GM12875 (cell line): ENCODE data around the gene UBE2L5.
A peak's percentile ranks its signal among the peaks of the same experiment; 100 is the strongest.
"Not testable (repeated sequence)": the region's sequence is repeated elsewhere in the genome, so short reads cannot be mapped to it uniquely, and the experiment has no call there.

Experiments
- H3K4me3 ChIP-seq: one replicate; pipeline ENCODE4 v1.5.1; 2011; ENCODE audit warnings: low read depth, low read length, control low read depth
- TF ChIP-seq, protein P1 (sequence below): IDR thresholded peaks from 2 replicates; pipeline ENCODE4 v1.5.1; 2011; ENCODE audit warnings: low read depth, mild to moderate bottlenecking, control low read depth, inconsistent platforms, low read length, moderate library complexity, borderline replicate concordance; ENCODE audit not compliant: insufficient read depth

Gene UBE2L5

DNA sequence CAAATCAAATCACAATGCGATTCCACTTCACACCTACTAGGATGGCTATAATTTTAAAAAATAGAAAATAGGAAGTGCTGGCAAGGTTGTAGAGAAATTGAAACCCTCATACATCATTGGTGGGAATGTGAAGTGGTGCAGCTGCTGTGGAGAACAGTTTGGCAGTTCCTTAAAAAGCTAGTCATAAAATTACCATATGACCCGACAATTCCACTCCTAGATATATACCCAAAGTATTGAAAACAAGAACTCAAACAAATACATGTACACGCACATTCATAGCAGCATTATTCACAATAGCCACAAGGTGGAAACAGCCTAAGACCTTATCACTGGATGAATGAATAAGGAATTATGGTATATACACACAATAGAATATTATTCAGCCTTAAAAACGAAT is 31.4 kb downstream of the UBE2L5 start:
- H3K4me3 ChIP-seq, result no peak overlapping the region
- TF ChIP-seq, protein P1, sequence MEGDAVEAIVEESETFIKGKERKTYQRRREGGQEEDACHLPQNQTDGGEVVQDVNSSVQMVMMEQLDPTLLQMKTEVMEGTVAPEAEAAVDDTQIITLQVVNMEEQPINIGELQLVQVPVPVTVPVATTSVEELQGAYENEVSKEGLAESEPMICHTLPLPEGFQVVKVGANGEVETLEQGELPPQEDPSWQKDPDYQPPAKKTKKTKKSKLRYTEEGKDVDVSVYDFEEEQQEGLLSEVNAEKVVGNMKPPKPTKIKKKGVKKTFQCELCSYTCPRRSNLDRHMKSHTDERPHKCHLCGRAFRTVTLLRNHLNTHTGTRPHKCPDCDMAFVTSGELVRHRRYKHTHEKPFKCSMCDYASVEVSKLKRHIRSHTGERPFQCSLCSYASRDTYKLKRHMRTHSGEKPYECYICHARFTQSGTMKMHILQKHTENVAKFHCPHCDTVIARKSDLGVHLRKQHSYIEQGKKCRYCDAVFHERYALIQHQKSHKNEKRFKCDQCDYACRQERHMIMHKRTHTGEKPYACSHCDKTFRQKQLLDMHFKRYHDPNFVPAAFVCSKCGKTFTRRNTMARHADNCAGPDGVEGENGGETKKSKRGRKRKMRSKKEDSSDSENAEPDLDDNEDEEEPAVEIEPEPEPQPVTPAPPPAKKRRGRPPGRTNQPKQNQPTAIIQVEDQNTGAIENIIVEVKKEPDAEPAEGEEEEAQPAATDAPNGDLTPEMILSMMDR, result no peak

DNA sequence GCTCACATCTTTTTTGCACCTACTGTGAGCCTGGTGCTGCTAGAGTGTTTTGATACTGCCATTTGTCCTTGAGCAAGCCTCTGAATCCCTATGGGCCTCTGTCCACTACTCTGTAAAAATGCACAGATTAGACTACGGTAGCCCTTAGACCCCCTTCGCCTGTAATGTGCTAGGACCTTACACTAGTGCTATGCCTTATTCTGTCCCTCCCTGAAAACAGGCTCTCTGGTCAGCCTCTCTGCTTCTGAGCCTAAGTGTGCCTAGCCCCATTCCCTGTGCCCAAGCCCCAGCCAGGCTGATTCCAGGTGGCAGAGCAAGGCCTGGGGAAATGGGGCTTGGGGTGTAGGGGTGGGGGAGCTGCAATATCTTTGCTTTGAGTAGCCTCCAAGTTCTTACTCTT is 32.7 kb downstream of the UBE2L5 start:
- TF ChIP-seq, protein P1, result no peak
- no peak overlapping the region for H3K4me3 ChIP-seq

DNA sequence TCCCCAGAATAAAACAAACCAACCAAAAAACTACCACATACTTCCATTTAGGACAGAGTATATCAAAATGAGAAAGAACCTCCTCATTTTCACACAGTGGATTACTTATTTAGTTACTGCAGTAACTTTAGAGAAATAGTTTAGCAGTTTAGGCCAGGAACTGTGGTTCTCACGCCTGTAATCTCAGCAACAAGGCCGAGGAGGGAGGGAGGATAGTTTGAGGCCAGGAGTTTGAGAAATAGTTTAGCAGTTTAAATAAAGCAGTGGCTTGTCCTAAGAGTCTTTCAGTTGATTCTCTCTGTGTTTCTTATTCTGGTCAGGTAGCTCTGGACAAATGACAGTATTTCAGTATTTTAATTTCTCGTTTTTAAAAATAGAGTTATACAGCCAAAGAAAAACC is 34.0 kb downstream of the UBE2L5 start:
- TF ChIP-seq, protein P1, result no peak
- no peak overlapping the region for H3K4me3 ChIP-seq

DNA sequence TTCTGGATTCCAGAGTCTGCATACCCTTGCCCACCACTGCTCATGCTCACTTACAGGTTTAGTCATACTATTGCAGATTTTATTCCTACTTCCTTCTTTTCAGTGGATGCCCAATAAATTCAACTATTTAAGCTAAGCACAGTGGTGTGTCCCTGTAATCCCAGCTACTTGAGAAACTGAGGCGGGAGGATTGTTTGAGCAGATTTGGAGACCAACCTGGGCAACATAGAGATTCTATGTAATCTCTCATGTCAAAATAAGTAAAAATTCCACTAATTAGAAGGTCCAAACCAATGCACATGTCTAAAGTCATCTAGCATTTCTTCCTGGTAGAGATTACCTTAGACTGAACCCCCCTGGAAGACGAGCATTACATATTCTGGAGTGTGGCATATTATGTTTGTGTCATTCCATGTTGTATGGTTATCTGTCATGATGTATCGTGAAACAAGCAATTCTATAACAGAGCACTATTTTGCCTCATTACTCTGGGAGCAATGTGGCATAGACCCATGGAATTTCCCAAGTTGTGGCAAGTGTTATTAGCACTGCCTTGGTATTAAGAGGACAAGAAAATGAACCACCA is 35.1 kb downstream of the UBE2L5 start:
- TF ChIP-seq, protein P1, result no peak
- H3K4me3 ChIP-seq, result no peak overlapping the region

DNA sequence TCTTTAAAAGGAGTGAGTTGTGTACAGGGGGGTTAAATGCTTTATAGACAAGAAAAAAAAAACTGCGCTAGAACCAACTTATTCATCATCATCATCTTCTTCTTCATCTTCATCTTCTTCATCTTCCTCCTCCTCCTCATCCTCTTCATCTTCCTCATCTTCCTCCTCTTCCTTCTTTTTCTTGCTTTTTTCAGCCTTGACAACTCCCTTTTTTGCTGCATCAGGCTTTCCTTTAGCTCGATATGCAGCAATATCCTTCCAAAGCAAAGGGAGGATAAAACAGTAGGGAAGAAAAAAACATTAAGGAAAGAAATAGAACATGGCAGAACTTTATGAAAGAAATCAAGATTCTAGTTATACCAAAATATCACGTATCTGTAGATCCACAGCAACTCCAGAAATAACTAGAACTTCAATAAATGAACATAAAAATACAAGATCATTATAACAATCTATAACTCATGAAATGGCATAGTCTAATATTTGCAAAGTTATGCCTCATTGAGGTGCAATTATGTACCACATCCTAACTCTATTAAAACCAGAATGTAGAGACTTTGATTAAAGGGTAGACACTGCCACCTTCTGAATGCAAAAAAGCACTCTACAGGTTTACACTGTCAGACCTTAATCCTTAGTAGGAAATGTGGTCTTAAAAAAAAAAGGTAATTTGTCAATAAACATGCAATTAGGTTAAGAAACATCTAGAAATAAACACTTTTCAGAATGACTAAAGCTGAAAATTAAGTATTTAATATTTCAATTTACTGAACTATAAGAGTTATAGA is 39.2 kb downstream of the UBE2L5 start:
- H3K4me3 ChIP-seq, result not testable (repeated sequence)

DNA sequence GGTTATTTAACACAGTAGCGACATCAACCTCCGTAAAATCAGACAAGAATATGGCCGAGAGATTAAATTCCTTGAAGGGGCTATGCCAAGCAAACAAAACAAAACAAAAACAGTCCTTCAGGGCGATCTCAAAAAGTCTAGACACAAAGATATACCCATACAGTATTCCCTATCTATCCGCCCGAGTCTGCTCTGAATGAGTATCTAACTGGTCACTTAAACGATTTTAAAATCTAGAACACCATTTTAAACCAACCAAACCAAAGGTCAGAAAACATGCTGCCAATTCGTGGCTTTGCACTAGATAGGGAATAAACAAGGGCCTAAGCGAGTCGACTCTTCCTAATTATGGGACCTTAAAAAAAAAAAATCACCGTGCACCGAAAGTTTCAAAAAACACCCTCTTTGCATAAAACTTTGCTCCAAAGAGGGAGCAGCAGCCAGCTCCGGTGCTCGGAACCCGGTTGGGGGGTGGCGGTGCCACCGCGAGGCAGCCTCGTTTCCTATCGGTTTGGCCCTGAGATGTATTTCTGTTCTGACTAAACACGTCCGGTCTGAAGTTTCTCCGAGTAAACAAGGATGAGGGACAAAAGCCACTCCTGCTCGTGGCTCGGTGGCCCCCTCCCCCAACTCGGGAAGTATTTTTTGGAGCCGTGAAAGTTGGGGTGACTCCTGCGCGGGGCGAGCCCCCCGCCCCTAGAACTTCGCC is 41.6 kb downstream of the UBE2L5 start:
- TF ChIP-seq, protein P1, result no peak
- peak overlapping the region; percentile 70 for H3K4me3 ChIP-seq

DNA sequence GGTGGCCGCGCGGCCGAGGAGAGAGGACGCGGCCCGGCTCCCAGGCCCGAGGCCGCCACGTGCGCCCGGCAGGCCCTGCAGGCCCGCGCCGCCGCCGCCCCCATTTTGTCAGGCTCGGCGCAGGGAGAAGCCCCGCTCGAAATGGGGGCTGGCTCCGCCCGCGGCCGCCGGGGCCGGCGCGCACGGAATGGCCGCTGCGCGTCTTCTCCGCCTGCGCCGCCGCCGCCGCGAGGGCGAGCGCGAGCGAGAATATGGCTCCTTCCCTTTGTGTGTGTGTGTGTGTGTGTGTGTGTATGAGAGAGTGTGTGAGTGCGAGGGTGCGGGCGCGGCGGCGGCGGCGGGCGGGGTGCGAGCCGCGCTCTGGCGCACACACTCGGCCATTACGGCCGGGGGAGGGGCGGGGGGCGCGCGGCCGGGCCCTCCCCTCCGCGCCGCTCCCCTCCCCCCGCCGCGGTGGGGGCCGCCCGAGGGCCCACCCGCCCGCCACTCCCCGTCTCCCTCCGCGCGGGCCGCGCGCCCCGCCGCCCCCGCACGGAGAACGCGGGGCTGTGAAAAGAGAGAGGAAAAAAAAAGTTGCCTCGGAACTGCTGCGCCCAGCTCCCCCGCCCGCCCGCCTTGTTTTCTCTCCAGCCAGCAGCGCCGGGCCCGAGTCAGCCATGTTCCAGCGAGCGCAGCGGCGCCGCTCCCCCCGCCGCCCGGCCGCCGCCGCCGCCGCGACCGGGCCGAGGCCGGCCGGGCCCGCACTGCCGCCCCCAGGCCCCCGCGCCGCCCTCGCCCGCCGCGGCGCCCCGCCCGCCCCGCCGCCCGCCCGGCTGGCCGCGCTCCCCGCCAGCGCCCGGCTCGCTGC is 42.4 kb downstream of the UBE2L5 start:
- TF ChIP-seq, protein P1, result no peak

More for the DNA sequence above, 42.4 kb downstream of the UBE2L5 start:
- peak overlapping the region; percentile 83 for H3K4me3 ChIP-seq
